ENCODE results near the gene NEURL1B.

DNA sequence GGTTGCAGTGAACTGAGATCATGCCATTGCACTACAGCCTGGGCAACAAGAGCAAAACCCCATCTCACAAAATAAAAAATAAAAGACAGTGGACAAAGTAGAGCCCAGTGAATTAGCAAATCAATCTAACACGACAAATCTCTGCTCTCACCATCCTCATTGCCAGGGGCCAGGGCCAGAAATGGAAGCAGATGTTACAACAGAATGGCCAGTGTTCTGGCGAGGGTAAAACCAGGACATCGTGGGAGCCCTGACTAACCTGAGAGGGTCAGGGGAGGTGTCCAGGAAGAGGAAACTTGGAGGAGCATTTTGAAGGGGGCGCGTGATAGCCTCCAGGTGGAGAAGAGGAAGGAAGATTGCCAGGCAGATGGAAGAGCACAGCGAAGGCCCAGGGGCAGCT lies 58.4 kb downstream of the NEURL1B start:
- TF ChIP-seq, protein P1, sequence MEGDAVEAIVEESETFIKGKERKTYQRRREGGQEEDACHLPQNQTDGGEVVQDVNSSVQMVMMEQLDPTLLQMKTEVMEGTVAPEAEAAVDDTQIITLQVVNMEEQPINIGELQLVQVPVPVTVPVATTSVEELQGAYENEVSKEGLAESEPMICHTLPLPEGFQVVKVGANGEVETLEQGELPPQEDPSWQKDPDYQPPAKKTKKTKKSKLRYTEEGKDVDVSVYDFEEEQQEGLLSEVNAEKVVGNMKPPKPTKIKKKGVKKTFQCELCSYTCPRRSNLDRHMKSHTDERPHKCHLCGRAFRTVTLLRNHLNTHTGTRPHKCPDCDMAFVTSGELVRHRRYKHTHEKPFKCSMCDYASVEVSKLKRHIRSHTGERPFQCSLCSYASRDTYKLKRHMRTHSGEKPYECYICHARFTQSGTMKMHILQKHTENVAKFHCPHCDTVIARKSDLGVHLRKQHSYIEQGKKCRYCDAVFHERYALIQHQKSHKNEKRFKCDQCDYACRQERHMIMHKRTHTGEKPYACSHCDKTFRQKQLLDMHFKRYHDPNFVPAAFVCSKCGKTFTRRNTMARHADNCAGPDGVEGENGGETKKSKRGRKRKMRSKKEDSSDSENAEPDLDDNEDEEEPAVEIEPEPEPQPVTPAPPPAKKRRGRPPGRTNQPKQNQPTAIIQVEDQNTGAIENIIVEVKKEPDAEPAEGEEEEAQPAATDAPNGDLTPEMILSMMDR (IDR thresholded peaks at IDR 0.05) = no peak
- no peak for TF ChIP-seq POLR2A (IDR thresholded peaks at IDR 0.05)

Measured in body of pancreas (tissue), 4 donors.